ENCODE data around the gene ZFHX3. TPM values are rescaled to one million over a fixed set of nuclear protein-coding genes. Genes with fewer than 3 reads are reported as not detected.

The ZFHX3 gene
- total and polyA plus RNA-seq, 2 donors (not counting 3 experiments of a cell fraction or from before 2014, with no cell fraction given) = 3.7 to 18.8 TPM

DNA sequence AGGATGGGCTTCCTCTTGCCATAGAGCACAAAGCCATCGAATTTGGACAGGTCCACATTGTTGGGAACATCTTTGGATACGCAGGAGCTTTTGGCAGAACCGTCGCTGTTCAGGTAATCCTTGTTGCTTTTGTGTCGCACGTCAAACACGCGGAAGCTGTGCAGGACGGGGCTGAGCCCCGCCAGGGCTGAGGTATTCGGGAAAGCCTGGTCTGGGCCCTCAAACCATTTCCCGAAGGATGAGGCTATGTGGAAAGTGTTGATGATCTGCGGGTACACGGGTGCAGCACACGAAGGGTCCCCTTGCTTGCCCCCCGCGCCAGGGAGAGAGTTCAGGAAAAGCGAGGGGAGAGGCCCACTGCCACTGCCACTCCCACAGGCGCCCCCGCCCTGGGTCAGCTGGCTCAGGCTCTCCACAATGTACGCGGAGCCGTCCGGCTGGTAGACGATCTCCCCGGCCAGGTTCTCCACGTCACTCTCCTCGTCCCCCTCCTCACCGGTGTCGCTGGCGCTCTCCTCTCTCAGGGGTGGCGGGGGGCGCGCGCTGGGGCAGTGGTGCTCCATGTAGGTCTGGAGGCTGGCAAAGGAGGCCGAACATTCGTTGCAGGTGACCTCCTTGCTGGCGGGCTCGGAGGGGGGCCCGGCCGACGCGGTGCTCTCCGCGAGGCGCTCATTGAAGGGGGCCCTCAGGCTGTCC, 88.5 kb downstream of the ZFHX3 start:
- H3K9me3 ChIP-seq (replicated peaks; ENCODE audit: control insufficient read depth, insufficient read depth, low read length) = no peaks in the 10 kb centered on the region
- intact Hi-C loops (cut with micrococcal nuclease) (no loop called here), dilution Hi-C loops (cut with MboI; ENCODE audit: extremely low pct_ligation_motif_present, low sequenced_read_pairs) (no loop called here)
- H3K27me3 ChIP-seq (ENCODE audit: control insufficient read depth in 2 of 2, insufficient read depth in 2 of 2, low read length in 2 of 2) = no peaks in the 10 kb centered on the region
- no peaks in the 10 kb centered on the region for H3K4me1 ChIP-seq (ENCODE audit: control insufficient read depth, extremely low read depth, insufficient read depth, low read length)
- no peak overlapping the region for H3K4me2 ChIP-seq (ENCODE audit: insufficient read depth, low read length)
- ChIA-PET POLR2A (no interaction called here), CTCF (interaction anchor here (1.0 kb wide), 1 partner anchor 16 kb away, joined by 3 read pairs; no protein-coding TSS in a partner anchor)
- no peak overlapping the region for H3K4me3 ChIP-seq (replicated peaks in 1 of 3; ENCODE audit: insufficient read depth in 1 of 3, low read depth in 1 of 3, low read length in 3 of 3)
- no TSS peak for BruUV-seq (replicated peaks)
- no peaks in the 10 kb centered on the region for H4K20me1 ChIP-seq (replicated peaks; ENCODE audit: control insufficient read depth, extremely low read depth, insufficient read depth, low read length)
- no peak for DNase-seq (ENCODE audit: low read depth, low spot score)
- no peak overlapping the region for H3K9ac ChIP-seq (replicated peaks; ENCODE audit: extremely low read depth, insufficient read depth, low read length)
- H2AFZ ChIP-seq (ENCODE audit: low read depth, low read length) = no peak overlapping the region
- H3K9me1 ChIP-seq (replicated peaks; ENCODE audit: control insufficient read depth, extremely low read depth, insufficient read depth, low read length) = no peaks in the 10 kb centered on the region
- no peak for FAIRE-seq
- peaks cover 1% of the 10 kb centered on the region for H3K79me2 ChIP-seq (ENCODE audit: control insufficient read depth, insufficient read depth, low read length)
- no peak overlapping the region for H3K27ac ChIP-seq (ENCODE audit: insufficient read depth, low read depth, low read length)
- TF ChIP-seq MYC (IDR thresholded peaks at IDR 0.05; ENCODE audit: low read depth, low read length) (no peak), JUN (IDR thresholded peaks at IDR 0.05; ENCODE audit: borderline replicate concordance, insufficient read depth, insufficient read length, low read depth) (no peak), CTCF (IDR thresholded peaks at IDR 0.05; ENCODE audit: extremely low read depth in 1 of 2, insufficient read depth in 1 of 2, low read depth in 1 of 2, low read length in 2 of 2) (no peak)
- TF ChIP-seq, protein P1, sequence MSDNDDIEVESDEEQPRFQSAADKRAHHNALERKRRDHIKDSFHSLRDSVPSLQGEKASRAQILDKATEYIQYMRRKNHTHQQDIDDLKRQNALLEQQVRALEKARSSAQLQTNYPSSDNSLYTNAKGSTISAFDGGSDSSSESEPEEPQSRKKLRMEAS (IDR thresholded peaks at IDR 0.05; ENCODE audit: insufficient read depth, insufficient read length) = no peak
- peaks cover 4 to 11% of the 10 kb centered on the region in 2 experiments for H3K36me3 ChIP-seq (ENCODE audit: control insufficient read depth in 2 of 2, extremely low read depth in 1 of 2, insufficient read depth in 2 of 2, low read length in 2 of 2)

Data from endothelial cell of umbilical vein (primary cell).